ENCODE results near the gene DXO.

The DXO gene

GRCh38 chr6:31969712-31970603 lies 2.0 kb downstream of the DXO start:
- Histone ChIP-seq H3K18ac (ENCODE audit: low read depth in 1 of 2, low read length in 2 of 2) (no peak overlapping the region), H3K27me3 (ENCODE audit: control insufficient read depth in 1 of 2, insufficient read depth in 1 of 2, low read length in 2 of 2) (no peaks in the 10 kb centered on the region), H3K9me3 (ENCODE audit: control insufficient read depth, low read length) (no peaks in the 10 kb centered on the region), H3K9ac (ENCODE audit: low read length) (peak overlapping the region; percentile 99), H2BK15ac (ENCODE audit: low read depth, poor library complexity, severe bottlenecking) (no peak overlapping the region), H4K91ac (ENCODE audit: low read length) (no peak overlapping the region), H4K8ac (ENCODE audit: low read length) (no peak overlapping the region), H2BK12ac (ENCODE audit: low read length in 2 of 2) (no peak overlapping the region), H2BK5ac (ENCODE audit: low read depth, low read length, poor library complexity, severe bottlenecking) (no peak overlapping the region), H2BK120ac (ENCODE audit: low read depth, low read length) (no peak overlapping the region), H3K23ac (ENCODE audit: low read length in 2 of 2) (no peak overlapping the region), H3K27ac (ENCODE audit: low read length, poor library complexity, severe bottlenecking) (peak overlapping the region; percentile 38), H3K14ac (ENCODE audit: low read length in 2 of 2) (no peak overlapping the region), H3K4ac (ENCODE audit: low read depth in 1 of 2, low read length in 2 of 2) (no peak overlapping the region), H2AFZ (ENCODE audit: low read depth, low read length) (no peak overlapping the region), H3K4me2 (ENCODE audit: low read length, poor library complexity, severe bottlenecking) (no peak overlapping the region), H3K36me3 (ENCODE audit: control insufficient read depth in 1 of 2, insufficient read depth in 2 of 2, low read depth in 1 of 2, low read length in 2 of 2) (peaks cover 59 to 69% of the 10 kb centered on the region in 2 experiments), H3K4me1 (ENCODE audit: control insufficient read depth, insufficient read depth, low read depth, low read length) (peaks cover 32% of the 10 kb centered on the region), H3K4me3 (ENCODE audit: insufficient read depth in 1 of 2, low read depth in 1 of 2, low read length in 2 of 2) (peak overlapping the region in 1 of 2 experiments; percentile 92), H2AK5ac (ENCODE audit: low read length, severe bottlenecking) (no peak overlapping the region), H3K79me1 (replicated peaks; ENCODE audit: low read length, poor library complexity, severe bottlenecking) (peaks cover 35% of the 10 kb centered on the region)
- DNase-seq = peak; percentile 25
- 90% methylated on average over 15 of the region's 17 CpGs for WGBS

GRCh38 chr6:31968791-31969711 lies 2.9 kb downstream of the DXO start:
- no peak overlapping the region for H2AFZ ChIP-seq (ENCODE audit: low read depth, low read length)
- no peak overlapping the region for H3K14ac ChIP-seq (ENCODE audit: low read length in 2 of 2)
- no peak overlapping the region for H3K18ac ChIP-seq (ENCODE audit: low read depth in 1 of 2, low read length in 2 of 2)
- H2BK15ac ChIP-seq (ENCODE audit: low read depth, poor library complexity, severe bottlenecking) = no peak overlapping the region
- H2BK12ac ChIP-seq (ENCODE audit: low read length in 2 of 2) = no peak overlapping the region
- H3K27me3 ChIP-seq (ENCODE audit: control insufficient read depth in 1 of 2, insufficient read depth in 1 of 2, low read length in 2 of 2) = no peaks in the 10 kb centered on the region
- H2BK5ac ChIP-seq (ENCODE audit: low read depth, low read length, poor library complexity, severe bottlenecking) = no peak overlapping the region
- DNase-seq = no peak
- WGBS = 98% methylated on average over 20 of the region's 23 CpGs
- no peak overlapping the region for H4K8ac ChIP-seq (ENCODE audit: low read length)
- peaks cover 38% of the 10 kb centered on the region for H3K79me1 ChIP-seq (replicated peaks; ENCODE audit: low read length, poor library complexity, severe bottlenecking)
- peaks cover 62 to 70% of the 10 kb centered on the region in 2 experiments for H3K36me3 ChIP-seq (ENCODE audit: control insufficient read depth in 1 of 2, insufficient read depth in 2 of 2, low read depth in 1 of 2, low read length in 2 of 2)
- peak overlapping the region; percentile 99 for H3K9ac ChIP-seq (ENCODE audit: low read length)
- no peaks in the 10 kb centered on the region for H3K9me3 ChIP-seq (ENCODE audit: control insufficient read depth, low read length)
- H3K4me2 ChIP-seq (ENCODE audit: low read length, poor library complexity, severe bottlenecking) = no peak overlapping the region
- peak overlapping the region; percentile 17 for H3K27ac ChIP-seq (ENCODE audit: low read length, poor library complexity, severe bottlenecking)
- H3K4me3 ChIP-seq (ENCODE audit: insufficient read depth in 1 of 2, low read depth in 1 of 2, low read length in 2 of 2) = no peak overlapping the region
- no peak overlapping the region for H2BK120ac ChIP-seq (ENCODE audit: low read depth, low read length)
- H4K91ac ChIP-seq (ENCODE audit: low read length) = no peak overlapping the region
- H3K4me1 ChIP-seq (ENCODE audit: control insufficient read depth, insufficient read depth, low read depth, low read length) = peaks cover 32% of the 10 kb centered on the region
- H3K23ac ChIP-seq (ENCODE audit: low read length in 2 of 2) = no peak overlapping the region
- H2AK5ac ChIP-seq (ENCODE audit: low read length, severe bottlenecking) = no peak overlapping the region
- H3K4ac ChIP-seq (ENCODE audit: low read depth in 1 of 2, low read length in 2 of 2) = no peak overlapping the region

- H3K23ac ChIP-seq (ENCODE audit: low read length in 2 of 2) = no peak overlapping the region
- no peak overlapping the region for H3K9ac ChIP-seq (ENCODE audit: low read length)
- WGBS = 94% methylated on average over 11 of the region's 11 CpGs
- H2BK15ac ChIP-seq (ENCODE audit: low read depth, poor library complexity, severe bottlenecking) = no peak overlapping the region
- peaks cover 69 to 72% of the 10 kb centered on the region in 2 experiments for H3K36me3 ChIP-seq (ENCODE audit: control insufficient read depth in 1 of 2, insufficient read depth in 2 of 2, low read depth in 1 of 2, low read length in 2 of 2)
- H3K14ac ChIP-seq (ENCODE audit: low read length in 2 of 2) = no peak overlapping the region
- no peak overlapping the region for H2BK120ac ChIP-seq (ENCODE audit: low read depth, low read length)
- no peak overlapping the region for H3K4me2 ChIP-seq (ENCODE audit: low read length, poor library complexity, severe bottlenecking)
- peaks cover 37% of the 10 kb centered on the region for H3K79me1 ChIP-seq (replicated peaks; ENCODE audit: low read length, poor library complexity, severe bottlenecking)
- H3K27me3 ChIP-seq (ENCODE audit: control insufficient read depth in 1 of 2, insufficient read depth in 1 of 2, low read length in 2 of 2) = no peaks in the 10 kb centered on the region
- no peak overlapping the region for H2AK5ac ChIP-seq (ENCODE audit: low read length, severe bottlenecking)
- no peak overlapping the region for H2BK12ac ChIP-seq (ENCODE audit: low read length in 2 of 2)
- H3K4me3 ChIP-seq (ENCODE audit: insufficient read depth in 1 of 2, low read depth in 1 of 2, low read length in 2 of 2) = no peak overlapping the region
- H4K8ac ChIP-seq (ENCODE audit: low read length) = no peak overlapping the region
- H3K9me3 ChIP-seq (ENCODE audit: control insufficient read depth, low read length) = no peaks in the 10 kb centered on the region
- H2BK5ac ChIP-seq (ENCODE audit: low read depth, low read length, poor library complexity, severe bottlenecking) = no peak overlapping the region
- peaks cover 32% of the 10 kb centered on the region for H3K4me1 ChIP-seq (ENCODE audit: control insufficient read depth, insufficient read depth, low read depth, low read length)
- no peak for DNase-seq
- H3K18ac ChIP-seq (ENCODE audit: low read depth in 1 of 2, low read length in 2 of 2) = no peak overlapping the region
- no peak overlapping the region for H2AFZ ChIP-seq (ENCODE audit: low read depth, low read length)
- H3K27ac ChIP-seq (ENCODE audit: low read length, poor library complexity, severe bottlenecking) = no peak overlapping the region
- H4K91ac ChIP-seq (ENCODE audit: low read length) = no peak overlapping the region
- no peak overlapping the region for H3K4ac ChIP-seq (ENCODE audit: low read depth in 1 of 2, low read length in 2 of 2)
Measured at GRCh38 chr6:31968326-31968725, 3.6 kb downstream of the DXO start.

GRCh38 chr6:31967926-31968320 lies 4.0 kb downstream of the DXO start:
- Histone ChIP-seq H3K27me3 (ENCODE audit: control insufficient read depth in 1 of 2, insufficient read depth in 1 of 2, low read length in 2 of 2) (no peaks in the 10 kb centered on the region), H3K18ac (ENCODE audit: low read depth in 1 of 2, low read length in 2 of 2) (no peak overlapping the region), H2BK120ac (ENCODE audit: low read depth, low read length) (no peak overlapping the region), H3K4ac (ENCODE audit: low read depth in 1 of 2, low read length in 2 of 2) (no peak overlapping the region), H3K4me2 (ENCODE audit: low read length, poor library complexity, severe bottlenecking) (no peak overlapping the region), H4K8ac (ENCODE audit: low read length) (no peak overlapping the region), H3K9ac (ENCODE audit: low read length) (no peak overlapping the region), H3K36me3 (ENCODE audit: control insufficient read depth in 1 of 2, insufficient read depth in 2 of 2, low read depth in 1 of 2, low read length in 2 of 2) (peaks cover 73 to 77% of the 10 kb centered on the region in 2 experiments), H2BK15ac (ENCODE audit: low read depth, poor library complexity, severe bottlenecking) (no peak overlapping the region), H2AK5ac (ENCODE audit: low read length, severe bottlenecking) (no peak overlapping the region), H3K4me1 (ENCODE audit: control insufficient read depth, insufficient read depth, low read depth, low read length) (peaks cover 30% of the 10 kb centered on the region), H3K14ac (ENCODE audit: low read length in 2 of 2) (no peak overlapping the region), H2AFZ (ENCODE audit: low read depth, low read length) (no peak overlapping the region), H3K27ac (ENCODE audit: low read length, poor library complexity, severe bottlenecking) (no peak overlapping the region), H2BK5ac (ENCODE audit: low read depth, low read length, poor library complexity, severe bottlenecking) (no peak overlapping the region), H2BK12ac (ENCODE audit: low read length in 2 of 2) (no peak overlapping the region), H3K23ac (ENCODE audit: low read length in 2 of 2) (no peak overlapping the region), H4K91ac (ENCODE audit: low read length) (no peak overlapping the region), H3K79me1 (replicated peaks; ENCODE audit: low read length, poor library complexity, severe bottlenecking) (peaks cover 40% of the 10 kb centered on the region), H3K4me3 (ENCODE audit: insufficient read depth in 1 of 2, low read depth in 1 of 2, low read length in 2 of 2) (no peak overlapping the region), H3K9me3 (ENCODE audit: control insufficient read depth, low read length) (no peaks in the 10 kb centered on the region)
- no peak for DNase-seq
- 92% methylated on average over 3 of the region's 3 CpGs for WGBS

Data from mesenchymal stem cell (in vitro differentiated cells and primary cell).